Measurements from ENCODE around the gene SLC14A1.

Gene SLC14A1

GRCh38 chr18:45723567-45724355 lies at the start of gene SLC14A1:
SLC14A1 (plus strand) TSS chr18:45724181; CDS start chr18:45730321, 6,140 bp downstream.
- DNase-seq: no peak

- DNase-seq: no peak
These were observed 46.6 kb upstream of the SLC14A1 start for GRCh38 chr18:45677276-45677807.

- no peak for DNase-seq
These were observed 45.5 kb upstream of the SLC14A1 start for GRCh38 chr18:45678441-45678840.

- DNase-seq: no peak
These were observed 45.1 kb upstream of the SLC14A1 start for GRCh38 chr18:45678850-45679249.

- peak; percentile 31 to 34 for DNase-seq
These were observed 43.8 kb upstream of the SLC14A1 start for GRCh38 chr18:45680066-45680690.

GRCh38 chr18:45682181-45682580 lies 41.8 kb upstream of the SLC14A1 start:
- DNase-seq: no peak

- DNase-seq: no peak
These were observed 39.5 kb upstream of the SLC14A1 start for GRCh38 chr18:45684341-45685115.

- DNase-seq: peak; percentile 68 to 74
These were observed 36.9 kb upstream of the SLC14A1 start for GRCh38 chr18:45686891-45687611.

- no peak for DNase-seq
These were observed 36.4 kb upstream of the SLC14A1 start for GRCh38 chr18:45687621-45688020.

- no peak for DNase-seq
These were observed 35.9 kb upstream of the SLC14A1 start for GRCh38 chr18:45688113-45688512.

GRCh38 chr18:45688833-45689232 lies 35.1 kb upstream of the SLC14A1 start:
- no peak for DNase-seq

- no peak for DNase-seq
These were observed 34.6 kb upstream of the SLC14A1 start for GRCh38 chr18:45689396-45689795.

- DNase-seq: peak; percentile 45 to 91
These were observed 32.8 kb upstream of the SLC14A1 start for GRCh38 chr18:45690975-45691815.

GRCh38 chr18:45691816-45692179 lies 32.2 kb upstream of the SLC14A1 start:
- DNase-seq: no peak

GRCh38 chr18:45702708-45703265 lies 21.2 kb upstream of the SLC14A1 start:
- no peak for DNase-seq

- no peak for DNase-seq
These were observed 15.2 kb upstream of the SLC14A1 start for GRCh38 chr18:45708831-45709230.

- DNase-seq: no peak
These were observed 11.9 kb upstream of the SLC14A1 start for GRCh38 chr18:45712061-45712460.

GRCh38 chr18:45713239-45713638 lies 10.7 kb upstream of the SLC14A1 start:
- DNase-seq: no peak

GRCh38 chr18:45715212-45715780 lies 8.7 kb upstream of the SLC14A1 start:
- DNase-seq: peak in 1 of 2 donors; percentile 2

- DNase-seq: no peak
These were observed 4.9 kb upstream of the SLC14A1 start for GRCh38 chr18:45719106-45719505.

- peak; percentile 60 to 90 for DNase-seq
These were observed 1.1 kb upstream of the SLC14A1 start for GRCh38 chr18:45722899-45723298.

All from inflammatory macrophage treated with lipopolysaccharide for 1 hour (primary cell).